GM12801 (cell line): ENCODE results near the gene CYP19A1.

ENCODE experiments used
- CTCF ChIP-seq: IDR thresholded peaks from one replicate; pipeline ENCODE4 v1.5.1; 2011; ENCODE audit warnings: control low read depth; ENCODE audit not compliant: insufficient read length; ENCODE audit errors: extremely low read depth

Gene CYP19A1

GRCh38 chr15:51323749-51324148 lies 14.6 kb downstream of the CYP19A1 start:
- no peak for TF ChIP-seq CTCF

GRCh38 chr15:51322621-51323296 lies 15.6 kb downstream of the CYP19A1 start:
- no peak for TF ChIP-seq CTCF

GRCh38 chr15:51321316-51321715 lies 17.1 kb downstream of the CYP19A1 start:
- no peak for TF ChIP-seq CTCF

- no peak for TF ChIP-seq CTCF
Measured at GRCh38 chr15:51320843-51321242, 17.6 kb downstream of the CYP19A1 start.

- no peak for TF ChIP-seq CTCF
Measured at GRCh38 chr15:51319539-51319938, 18.9 kb downstream of the CYP19A1 start.

- TF ChIP-seq CTCF = no peak
Measured at GRCh38 chr15:51318382-51319150, 19.8 kb downstream of the CYP19A1 start.

- no peak for TF ChIP-seq CTCF
Measured at GRCh38 chr15:51316636-51317035, 21.8 kb downstream of the CYP19A1 start.
